Breast epithelium (tissue), 4 donors: ENCODE results near the gene CTNND2. TPM values are rescaled to one million over a fixed set of nuclear protein-coding genes. Genes with fewer than 3 reads are reported as not detected.

Experiments
- DNase-seq, 2 donors: peaks; one replicate each; pipeline ENCODE4 v3.0.0-alpha.2; 2019; ENCODE audit warnings: low spot score in 2 of 2
- H3K27ac ChIP-seq, 2 donors: fragments of 200-600 bp; sonication (generic) in 1 of 2; one replicate each; pipeline ENCODE4 v1.5.1; 2016 to 2019; ENCODE audit warnings: mild to moderate bottlenecking in 1 of 2
- H3K27me3 ChIP-seq, 2 donors: fragments of 200-600 bp; sonication (generic) in 1 of 2; one replicate each; pipeline versions ENCODE4 v1.5.1 to v1.6.0; 2017 to 2019; ENCODE audit warnings: control low read depth in 1 of 2, mild to moderate bottlenecking in 1 of 2
- H3K36me3 ChIP-seq: fragments of 200-600 bp; one replicate; pipeline ENCODE4 v1.5.1; 2019
- H3K4me1 ChIP-seq, 2 donors: fragments of 200-600 bp; sonication (generic); one replicate each; pipeline ENCODE4 v1.5.1; 2016 to 2019; ENCODE audit warnings: control low read depth in 1 of 2
- H3K4me3 ChIP-seq, 3 donors: fragments of 200-600 bp; sonication (generic); 1 replicate in 2 of 3; 2 replicates in 1 of 3; pipeline ENCODE4 v1.5.1; 2016 to 2019; ENCODE audit warnings: mild to moderate bottlenecking in 3 of 3, moderate library complexity in 2 of 3
- H3K9me3 ChIP-seq, 2 donors: fragments of 200-600 bp; sonication (generic) in 1 of 2; one replicate each; pipeline ENCODE4 v1.5.1; 2016 to 2019; ENCODE audit warnings: control low read depth in 1 of 2
- POLR2A ChIP-seq: fragments of 450-650 bp; IDR thresholded peaks from one replicate; pipeline ENCODE4 v1.6.1; 2016; ENCODE audit warnings: antibody characterized with exemption, mild to moderate bottlenecking, moderate library complexity
- POLR2AphosphoS5 ChIP-seq, 3 donors: sonication (generic); formaldehyde crosslinking; IDR thresholded peaks; one replicate each; pipeline ENCODE4 v1.6.1; 2017; ENCODE audit warnings: antibody characterized with exemption in 3 of 3
- intact Hi-C: fragments of 100-400 bp; cut with DNase I; formaldehyde crosslinking; loops from one replicate; pipeline ENCODE4 v1.15.1; 2023; ENCODE audit warnings: low total_unique reads
- total RNA-seq, 3 donors: library from RNA; depleted of rRNA; stranded (reverse); fragments of >200 nt; gene quantifications; one replicate each; pipeline ENCODE4 v1.1.0, GENCODE V29; 2016
- TF ChIP-seq, protein P1 (sequence below), 3 donors: fragments of 450-650 bp; IDR thresholded peaks; one replicate each; pipeline ENCODE4 v1.5.1; 2016 to 2017; ENCODE audit warnings: antibody characterized with exemption in 3 of 3, mild to moderate bottlenecking in 3 of 3, moderate library complexity in 3 of 3

The CTNND2 gene
- total RNA-seq, 3 donors from 2014 or later = 3.3 to 6.0 TPM; not detected in 1

DNA sequence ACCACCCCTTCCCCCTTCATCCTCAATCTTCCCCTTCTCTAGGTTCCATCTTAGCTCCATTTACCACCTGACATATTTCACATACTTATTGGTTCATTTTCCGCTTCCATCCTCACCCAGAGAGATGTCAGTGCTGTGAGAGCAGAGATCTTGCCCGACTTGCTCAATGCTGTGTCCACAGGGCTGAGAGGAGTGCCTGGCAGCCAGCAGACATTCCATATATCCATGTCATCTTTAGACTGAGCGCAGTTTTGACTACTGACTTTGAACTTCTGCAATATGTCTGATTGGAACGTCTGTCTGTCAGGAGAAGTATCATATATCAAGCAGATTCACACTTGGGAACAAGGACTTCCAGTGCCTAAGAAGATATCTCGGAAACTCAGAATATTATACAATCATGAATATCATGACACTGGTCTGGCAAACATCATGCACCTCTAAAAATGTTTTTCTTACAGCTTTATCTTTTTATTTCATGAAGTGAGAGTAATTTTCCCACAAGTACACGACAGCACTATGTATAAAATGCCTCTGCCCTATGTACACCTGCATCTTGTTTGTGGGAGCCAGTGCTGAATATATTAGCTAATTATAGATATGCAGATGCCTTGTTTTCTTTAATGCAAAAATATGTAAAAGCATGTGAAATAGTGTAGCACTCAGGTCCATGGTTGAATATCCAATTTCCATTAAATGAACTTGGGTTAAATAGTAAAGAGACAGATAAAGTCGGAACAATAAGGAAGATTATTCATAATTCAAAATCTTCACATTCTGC, 689.2 kb downstream of the CTNND2 start:
- no peak for DNase-seq
- peaks cover 0 to 4% of the 10 kb centered on the region in 2 donors for H3K9me3 ChIP-seq
- no peaks in the 10 kb centered on the region for H3K27me3 ChIP-seq
- peaks cover 4% of the 10 kb centered on the region for H3K36me3 ChIP-seq
- intact Hi-C loops = no loop called here
- no peak overlapping the region for H3K4me3 ChIP-seq
- no peak overlapping the region for H3K27ac ChIP-seq
- no peak for TF ChIP-seq POLR2A
- TF ChIP-seq, protein P1, sequence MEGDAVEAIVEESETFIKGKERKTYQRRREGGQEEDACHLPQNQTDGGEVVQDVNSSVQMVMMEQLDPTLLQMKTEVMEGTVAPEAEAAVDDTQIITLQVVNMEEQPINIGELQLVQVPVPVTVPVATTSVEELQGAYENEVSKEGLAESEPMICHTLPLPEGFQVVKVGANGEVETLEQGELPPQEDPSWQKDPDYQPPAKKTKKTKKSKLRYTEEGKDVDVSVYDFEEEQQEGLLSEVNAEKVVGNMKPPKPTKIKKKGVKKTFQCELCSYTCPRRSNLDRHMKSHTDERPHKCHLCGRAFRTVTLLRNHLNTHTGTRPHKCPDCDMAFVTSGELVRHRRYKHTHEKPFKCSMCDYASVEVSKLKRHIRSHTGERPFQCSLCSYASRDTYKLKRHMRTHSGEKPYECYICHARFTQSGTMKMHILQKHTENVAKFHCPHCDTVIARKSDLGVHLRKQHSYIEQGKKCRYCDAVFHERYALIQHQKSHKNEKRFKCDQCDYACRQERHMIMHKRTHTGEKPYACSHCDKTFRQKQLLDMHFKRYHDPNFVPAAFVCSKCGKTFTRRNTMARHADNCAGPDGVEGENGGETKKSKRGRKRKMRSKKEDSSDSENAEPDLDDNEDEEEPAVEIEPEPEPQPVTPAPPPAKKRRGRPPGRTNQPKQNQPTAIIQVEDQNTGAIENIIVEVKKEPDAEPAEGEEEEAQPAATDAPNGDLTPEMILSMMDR (IDR thresholded peaks at IDR 0.05) = no peak
- TF ChIP-seq POLR2AphosphoS5 (IDR thresholded peaks at IDR 0.05) = no peak
- H3K4me1 ChIP-seq = no peaks in the 10 kb centered on the region

DNA sequence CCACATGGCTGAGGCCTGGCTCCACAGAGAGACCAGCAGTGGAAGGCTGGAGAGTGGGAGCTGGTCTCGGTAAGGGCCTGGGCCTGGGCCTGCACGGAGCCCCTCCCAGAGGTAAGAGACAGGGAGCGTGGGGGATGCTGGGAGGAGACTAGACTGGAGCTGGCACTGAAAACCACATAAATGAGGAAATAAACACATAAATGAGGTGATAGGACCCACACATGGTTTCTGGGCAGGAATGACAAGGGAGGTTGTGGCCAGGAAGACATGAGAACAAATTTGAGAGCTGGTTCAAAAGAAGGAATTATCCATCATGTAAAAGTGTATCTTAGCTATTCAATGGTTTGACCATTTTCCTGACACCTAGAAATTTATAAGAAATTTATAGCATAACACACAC, 691.5 kb downstream of the CTNND2 start:
- Histone ChIP-seq H3K4me1 (no peaks in the 10 kb centered on the region), H3K36me3 (peaks cover 4% of the 10 kb centered on the region), H3K27me3 (no peaks in the 10 kb centered on the region), H3K4me3 (no peak overlapping the region), H3K27ac (no peak overlapping the region), H3K9me3 (peaks cover 0 to 4% of the 10 kb centered on the region in 2 donors)
- TF ChIP-seq POLR2A (no peak), POLR2AphosphoS5 (IDR thresholded peaks at IDR 0.05) (no peak)
- TF ChIP-seq, protein P1 (IDR thresholded peaks at IDR 0.05) = no peak
- intact Hi-C loops = no loop called here
- DNase-seq = no peak

DNA sequence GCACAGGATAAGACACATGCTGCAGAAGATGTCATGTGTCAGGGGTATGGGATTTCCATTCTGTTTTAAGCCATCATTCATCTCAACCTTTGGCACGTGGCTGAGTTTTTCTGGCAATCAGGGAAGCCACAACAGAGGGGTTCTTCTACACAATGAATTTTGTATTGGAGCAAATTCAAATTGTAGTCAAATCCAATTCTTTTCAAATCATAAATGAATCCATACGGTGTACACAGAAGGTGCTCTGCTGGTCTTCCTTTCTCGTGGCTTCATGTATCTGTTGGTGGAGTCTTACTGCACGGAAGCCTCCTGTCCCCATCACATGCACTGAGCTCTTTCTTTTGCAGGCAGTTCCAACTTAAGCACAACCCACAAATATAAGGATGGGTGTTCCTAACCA, 706.5 kb downstream of the CTNND2 start:
- Histone ChIP-seq H3K4me3 (no peak overlapping the region), H3K4me1 (no peaks in the 10 kb centered on the region), H3K27ac (no peak overlapping the region), H3K36me3 (no peaks in the 10 kb centered on the region), H3K27me3 (no peaks in the 10 kb centered on the region), H3K9me3 (no peaks in the 10 kb centered on the region)
- intact Hi-C loops = no loop called here
- DNase-seq = no peak
- TF ChIP-seq POLR2AphosphoS5 (IDR thresholded peaks at IDR 0.05) = no peak
- TF ChIP-seq, protein P1 (IDR thresholded peaks at IDR 0.05) = no peak
- no peak for TF ChIP-seq POLR2A

DNA sequence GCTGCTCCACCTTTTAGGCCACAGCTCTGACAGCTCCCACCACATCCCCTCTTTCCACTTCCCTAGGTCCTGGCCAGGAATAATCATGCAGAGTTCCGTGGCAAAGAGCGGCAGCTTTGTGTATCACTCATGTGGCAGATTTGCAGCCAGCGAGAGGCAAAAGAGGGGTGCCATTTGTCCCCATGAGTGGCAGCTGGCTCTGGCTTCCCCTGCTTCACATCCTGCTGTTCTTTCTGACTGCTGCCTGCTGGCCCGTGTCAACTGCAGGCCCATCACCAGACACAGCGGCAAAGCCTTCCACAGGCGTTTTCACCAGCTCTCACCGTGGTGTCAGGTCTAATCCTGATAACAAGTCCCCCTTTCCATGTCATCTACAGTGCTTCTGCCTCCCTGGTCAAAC, 712.6 kb downstream of the CTNND2 start:
- intact Hi-C loops = no loop called here
- Histone ChIP-seq H3K4me1 (no peaks in the 10 kb centered on the region), H3K9me3 (no peaks in the 10 kb centered on the region), H3K27ac (no peak overlapping the region), H3K27me3 (no peaks in the 10 kb centered on the region), H3K4me3 (no peak overlapping the region), H3K36me3 (no peaks in the 10 kb centered on the region)
- TF ChIP-seq POLR2AphosphoS5 (IDR thresholded peaks at IDR 0.05) (no peak), POLR2A (no peak)
- TF ChIP-seq, protein P1 (IDR thresholded peaks at IDR 0.05) = no peak
- DNase-seq = no peak

DNA sequence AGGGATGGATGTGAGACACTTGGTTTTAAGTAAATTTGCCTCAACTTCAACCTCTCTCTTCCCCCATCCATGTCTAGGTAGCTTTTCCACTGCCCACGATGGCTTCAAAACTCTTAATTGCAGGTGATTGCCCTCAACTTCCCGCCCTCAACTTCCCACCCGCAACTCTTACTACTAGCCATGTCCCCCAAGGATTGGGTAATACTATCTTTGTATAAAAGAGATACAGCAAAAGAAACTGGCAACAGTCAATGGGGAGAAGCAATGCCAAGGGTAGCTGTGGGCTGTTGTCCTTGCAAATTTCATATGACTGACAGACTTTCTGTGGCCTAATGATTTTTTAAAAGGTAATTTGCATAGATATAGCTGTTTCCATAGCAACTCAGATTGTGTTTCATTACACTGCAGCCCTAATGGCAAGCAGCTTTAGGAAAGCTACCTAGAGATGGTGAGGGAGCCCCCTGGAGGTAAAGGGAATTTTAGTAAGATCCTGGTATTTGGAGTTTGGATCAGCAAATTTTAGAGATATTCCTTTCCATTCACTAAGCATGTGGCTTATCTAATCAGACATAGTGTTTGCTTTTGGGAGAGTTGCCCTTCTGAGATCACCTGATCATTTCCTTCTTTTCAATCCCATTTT, 721.7 kb downstream of the CTNND2 start:
- Histone ChIP-seq H3K27ac (no peak overlapping the region), H3K36me3 (no peaks in the 10 kb centered on the region), H3K4me3 (no peak overlapping the region), H3K27me3 (no peaks in the 10 kb centered on the region), H3K4me1 (peaks cover 0 to 4% of the 10 kb centered on the region in 2 donors), H3K9me3 (no peaks in the 10 kb centered on the region)
- TF ChIP-seq POLR2A = no peak
- TF ChIP-seq, protein P1 (IDR thresholded peaks at IDR 0.05) = peak in 1 of 3 donors; percentile 12
- no peak for DNase-seq
- intact Hi-C loops = no loop called here
